Activated naive CD4-positive, alpha-beta T cell treated with anti-CD3 and anti-CD28 coated beads, Interleukin-2, amount 50 U/mL, for 72 hours (primary cell): ENCODE measurements around the gene SLC6A5. TPM values are rescaled to one million over a fixed set of nuclear protein-coding genes. Genes with fewer than 3 reads are reported as not detected.

Source experiments
- ATAC-seq, 2 donors: fragments of 150-1000 bp; cut with Tn5 transposase; 2 replicates each; pipeline ENCODE4 v1.10.0; 2021; ENCODE audit warnings: mild to moderate bottlenecking in 2 of 2, moderate library complexity in 2 of 2
- DNase-seq, 2 donors: peaks; one replicate each; pipeline ENCODE4 v3.0.0; 2021 to 2022; ENCODE audit warnings: low spot score in 2 of 2
- H3K27ac Mint-ChIP-seq, 2 donors: one replicate each; pipeline ENCODE4 v1.8.0; 2022; ENCODE audit warnings: mild to moderate bottlenecking in 2 of 2, mixed read lengths in 2 of 2
- H3K36me3 Mint-ChIP-seq, 2 donors: one replicate each; pipeline ENCODE4 v1.8.0; 2022; ENCODE audit warnings: mixed read lengths in 2 of 2
- H3K9me3 Mint-ChIP-seq, 2 donors: one replicate each; pipeline ENCODE4 v1.8.0; 2022; ENCODE audit warnings: mixed read lengths in 2 of 2
- total RNA-seq, 2 donors: library from RNA; stranded (reverse); gene quantifications; one replicate each; pipeline ENCODE4 v1.2.3, GENCODE V29; 2022

The SLC6A5 gene
- total RNA-seq, 2 donors from 2014 or later = not detected

DNA sequence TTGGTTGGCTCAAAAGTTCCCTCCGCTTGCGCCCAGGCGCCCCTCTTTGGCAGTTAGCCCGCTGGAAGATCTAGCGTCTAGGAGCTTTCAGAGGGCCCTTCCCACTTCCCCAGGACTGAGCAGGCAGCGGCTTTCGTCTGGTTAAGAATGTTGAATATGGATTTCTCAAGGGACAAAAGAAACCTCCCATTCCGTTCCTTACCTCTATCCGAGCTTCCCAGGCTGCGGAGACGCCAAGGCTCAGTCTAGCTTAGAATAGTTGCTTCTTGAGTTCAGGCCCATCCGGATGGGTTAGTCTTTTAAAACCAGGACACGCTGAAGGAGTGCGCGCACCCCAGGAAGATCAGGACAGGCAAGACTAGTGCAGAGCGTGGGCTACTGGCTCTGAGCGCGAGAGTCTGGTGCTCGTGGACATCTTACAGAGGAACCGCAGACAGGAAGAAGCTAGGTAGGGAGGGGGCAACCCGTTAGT lies 71.6 kb downstream of the SLC6A5 start:
- Mint-ChIP-seq H3K9me3 (no peaks in the 10 kb centered on the region), H3K36me3 (peaks cover 0 to 5% of the 10 kb centered on the region in 2 donors), H3K27ac (peak overlapping the region in 1 of 2 donors; percentile 68)
- ATAC-seq (no peak), DNase-seq (no peak)

DNA sequence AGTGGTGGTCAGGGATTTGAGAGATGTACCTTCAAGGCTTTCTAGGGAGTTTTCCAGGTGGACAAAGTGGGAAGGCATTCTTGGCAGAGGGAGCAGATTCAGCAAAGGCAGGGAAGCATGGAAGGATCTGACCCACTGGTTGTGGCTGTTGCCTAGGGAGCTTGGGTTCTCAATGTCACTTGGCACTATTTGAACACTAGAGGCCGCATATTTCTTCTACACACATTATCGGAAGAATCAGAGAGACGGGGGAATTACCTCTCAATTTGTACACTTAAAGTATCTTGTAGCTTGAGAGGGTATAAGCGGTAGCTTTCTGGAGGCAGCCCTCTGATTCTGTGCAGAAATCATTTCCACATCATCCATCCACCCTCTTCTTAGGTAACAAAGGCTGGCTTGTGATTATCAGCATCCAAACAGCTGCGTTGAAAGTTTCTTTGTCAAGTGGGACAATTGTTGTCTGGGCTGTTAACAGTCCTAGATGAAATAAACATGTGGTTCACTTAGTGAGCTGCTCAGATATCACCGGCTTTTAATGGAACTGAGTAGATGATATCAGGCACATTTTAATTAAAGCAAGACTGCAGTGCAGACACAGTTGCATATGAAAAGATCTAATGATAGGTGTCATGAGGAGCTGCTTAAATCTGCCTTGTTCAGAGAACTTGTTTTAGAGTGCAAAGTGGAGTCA lies 72.6 kb downstream of the SLC6A5 start:
- no peak for DNase-seq
- Mint-ChIP-seq H3K36me3 (peaks cover 0 to 5% of the 10 kb centered on the region in 2 donors), H3K27ac (no peak overlapping the region), H3K9me3 (no peaks in the 10 kb centered on the region)
- ATAC-seq = no peak

DNA sequence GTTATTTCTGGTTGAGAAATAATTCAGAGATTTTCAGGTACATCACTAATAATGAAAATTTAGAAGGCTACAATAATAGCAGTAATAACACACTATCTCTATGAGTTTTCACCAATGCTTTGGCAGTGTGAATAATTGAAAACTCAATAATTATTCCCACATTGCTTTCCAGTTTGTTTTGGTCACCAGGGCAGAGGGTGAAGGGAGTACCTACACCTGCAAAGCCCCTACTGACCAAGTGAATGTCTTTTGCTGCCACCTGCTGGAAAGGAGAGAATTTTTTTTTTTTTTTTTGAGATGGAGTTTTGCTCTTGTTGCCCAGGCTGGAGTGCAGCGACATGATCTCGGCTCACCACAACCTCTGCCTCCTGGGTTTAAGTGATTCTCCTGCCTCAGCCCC lies 73.2 kb downstream of the SLC6A5 start:
- Mint-ChIP-seq H3K36me3 (peaks cover 0 to 5% of the 10 kb centered on the region in 2 donors), H3K27ac (no peak overlapping the region), H3K9me3 (no peaks in the 10 kb centered on the region)
- ATAC-seq = no peak
- peak in 1 of 2 donors; percentile 6 for DNase-seq

DNA sequence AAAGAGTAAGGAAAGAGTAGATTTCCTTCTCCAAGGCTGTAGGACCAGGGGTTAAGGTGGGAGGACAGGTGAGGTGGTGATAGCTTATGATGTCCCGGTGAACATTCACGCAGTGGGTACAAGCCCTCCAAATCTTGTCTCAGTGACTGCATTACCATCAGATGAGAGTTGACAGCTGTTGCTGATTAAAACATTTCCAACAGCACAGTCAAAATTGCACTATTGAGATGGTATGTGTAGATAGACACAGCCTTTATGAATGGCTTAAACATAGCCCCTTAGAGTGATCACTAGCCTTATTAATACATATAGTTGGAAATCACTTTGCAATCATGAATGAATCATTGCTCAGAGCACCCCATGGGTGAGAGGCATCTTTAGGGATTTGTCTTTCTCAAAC lies 77.2 kb downstream of the SLC6A5 start:
- Mint-ChIP-seq H3K9me3 (no peaks in the 10 kb centered on the region), H3K36me3 (no peaks in the 10 kb centered on the region), H3K27ac (no peak overlapping the region)
- ATAC-seq (no peak), DNase-seq (no peak)

DNA sequence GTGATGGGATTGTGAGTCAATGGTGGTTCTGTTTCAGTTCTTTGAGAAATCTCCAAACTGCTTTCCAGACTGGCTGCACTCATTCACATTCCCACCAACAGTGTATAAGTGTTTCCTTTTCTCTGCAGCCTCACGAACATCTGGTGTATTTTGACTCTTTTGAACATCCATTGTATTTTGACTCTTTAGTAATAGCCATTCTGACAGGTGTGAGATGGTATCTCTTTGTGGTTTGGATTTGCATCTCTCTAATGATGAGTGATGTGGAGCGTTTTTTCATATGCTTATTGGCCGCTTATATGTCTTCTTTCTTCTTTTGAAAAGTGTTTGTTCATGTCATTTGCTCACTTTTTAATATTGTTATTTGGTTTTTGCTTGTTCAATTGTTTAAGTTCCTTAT lies 89.4 kb downstream of the SLC6A5 start:
- H3K27ac Mint-ChIP-seq = no peak overlapping the region
- H3K36me3 Mint-ChIP-seq = no peaks in the 10 kb centered on the region
- DNase-seq (no peak), ATAC-seq (no peak)
- peaks cover under 1% of the 10 kb centered on the region in 2 donors for H3K9me3 Mint-ChIP-seq

DNA sequence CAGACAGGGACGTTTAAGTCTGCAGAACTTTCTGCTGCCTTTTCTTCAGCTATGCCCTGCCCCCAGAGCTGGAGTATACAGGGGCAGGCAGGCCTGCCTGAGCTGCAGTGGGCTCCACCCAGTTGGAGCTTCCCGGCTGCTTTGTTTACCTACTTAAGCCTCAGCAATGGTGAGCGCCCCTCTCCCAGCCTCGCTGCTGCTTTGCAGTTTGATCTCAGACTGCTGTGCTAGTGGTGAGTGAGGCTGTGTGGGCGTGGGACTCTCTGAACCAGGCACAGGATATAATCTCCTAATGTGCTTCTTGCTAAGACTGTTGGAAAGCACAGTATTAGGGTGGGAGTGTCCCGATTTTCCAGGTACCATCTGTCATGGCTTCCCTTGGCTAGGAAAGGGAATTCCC lies 108.5 kb downstream of the SLC6A5 start:
- H3K36me3 Mint-ChIP-seq = peaks cover 0 to 11% of the 10 kb centered on the region in 2 donors

More for the DNA sequence above, 108.5 kb downstream of the SLC6A5 start:
- peaks cover 9 to 18% of the 10 kb centered on the region in 2 donors for H3K9me3 Mint-ChIP-seq
- ATAC-seq (no peak), DNase-seq (no peak)
- H3K27ac Mint-ChIP-seq = no peak overlapping the region

Other genes starting within 250 kb of the SLC6A5 start
- 10 to 100 TPM; 51.9 to 67.0 TPM for gene HTATIP2, start 235.9 kb upstream of the SLC6A5 start, total RNA-seq
- gene PRMT3, start 211.9 kb upstream of the SLC6A5 start, total RNA-seq = 10 to 100 TPM; 29.2 to 33.6 TPM
- gene NELL1, start 70.0 kb downstream of the SLC6A5 start, total RNA-seq = not detected